ENCODE data around the gene CDC42BPG. TPM values are rescaled to one million over a fixed set of nuclear protein-coding genes. Genes with fewer than 3 reads are reported as not detected.
"Not testable (repeated sequence)": the region's sequence is repeated elsewhere in the genome, so short reads cannot be mapped to it uniquely, and the experiment has no call there.

CDC42BPG gene
- polyA plus RNA-seq, 1 donor from 2014 or later = not detected

- H2AFZ ChIP-seq (ENCODE audit: low read depth, low read length) = no peak overlapping the region
- no peaks in the 10 kb centered on the region for H4K20me1 ChIP-seq (ENCODE audit: insufficient read depth)
- no peaks in the 10 kb centered on the region for H3F3A ChIP-seq (ENCODE audit: insufficient read depth, low read length, poor library complexity, severe bottlenecking)
- H3K36me3 ChIP-seq (ENCODE audit: insufficient read depth, low read length) = no peaks in the 10 kb centered on the region
- no peaks in the 10 kb centered on the region for H3K9me3 ChIP-seq (ENCODE audit: low read length)
- no peak overlapping the region for H3K9ac ChIP-seq (ENCODE audit: low read length)
- TF ChIP-seq CTCF (IDR thresholded peaks at IDR 0.05; ENCODE audit: poor library complexity, severe bottlenecking) = peak; percentile 95
- TF ChIP-seq RAD21 (conservative IDR thresholded peaks at IDR 0.05) = peak; percentile 93
- peak; percentile 80 for TF ChIP-seq SMC3 (conservative IDR thresholded peaks at IDR 0.05; ENCODE audit: poor library complexity)
- TF ChIP-seq EZH2 (IDR thresholded peaks at IDR 0.05; ENCODE audit: borderline replicate concordance, insufficient read depth, low read length, poor library complexity, severe bottlenecking) = no peak
- no peaks in the 10 kb centered on the region for H3K79me2 ChIP-seq (replicated peaks; ENCODE audit: insufficient read depth, low read length)
- no peak overlapping the region for H3K4me2 ChIP-seq (ENCODE audit: low read length)
- H3K27me3 ChIP-seq (ENCODE audit: insufficient read depth, low read depth, low read length) = peaks cover 25% of the 10 kb centered on the region
- H3K4me3 ChIP-seq (ENCODE audit: low read length) = no peak overlapping the region
- H3K27ac ChIP-seq (ENCODE audit: low read length) = no peak overlapping the region
- no peaks in the 10 kb centered on the region for H3K9me2 ChIP-seq (ENCODE audit: insufficient read depth, low read length)
These were observed 2.7 kb upstream of the CDC42BPG start for GRCh38 chr11:64846998-64847666.

GRCh38 chr11:64845776-64846129, 1.3 kb upstream of the CDC42BPG start:
- H3K9me3 ChIP-seq (ENCODE audit: low read length); H3K9me2 ChIP-seq (ENCODE audit: insufficient read depth, low read length); H3K27ac ChIP-seq (ENCODE audit: low read length): not testable (repeated sequence)

GRCh38 chr11:64845129-64845775, 799 bp upstream of the CDC42BPG start:
- no peaks in the 10 kb centered on the region for H4K20me1 ChIP-seq (ENCODE audit: insufficient read depth)
- H3K4me3 ChIP-seq (ENCODE audit: low read length) = no peak overlapping the region
- no peak overlapping the region for H2AFZ ChIP-seq (ENCODE audit: low read depth, low read length)

More at GRCh38 chr11:64845776-64846129, 1.3 kb upstream of the CDC42BPG start:
- H4K20me1 ChIP-seq (ENCODE audit: insufficient read depth); H2AFZ ChIP-seq (ENCODE audit: low read depth, low read length); H3K4me2 ChIP-seq (ENCODE audit: low read length); H3K9ac ChIP-seq (ENCODE audit: low read length); H3K4me3 ChIP-seq (ENCODE audit: low read length); H3K79me2 ChIP-seq (replicated peaks; ENCODE audit: insufficient read depth, low read length); H3K36me3 ChIP-seq (ENCODE audit: insufficient read depth, low read length); H3F3A ChIP-seq (ENCODE audit: insufficient read depth, low read length, poor library complexity, severe bottlenecking): not testable (repeated sequence)
- H3K27me3 ChIP-seq (ENCODE audit: insufficient read depth, low read depth, low read length) = peaks cover 25% of the 10 kb centered on the region

More at GRCh38 chr11:64845129-64845775, 799 bp upstream of the CDC42BPG start:
- H3K9ac ChIP-seq (ENCODE audit: low read length) = no peak overlapping the region
- no peaks in the 10 kb centered on the region for H3K79me2 ChIP-seq (replicated peaks; ENCODE audit: insufficient read depth, low read length)
- no peak overlapping the region for H3K27ac ChIP-seq (ENCODE audit: low read length)
- H3K27me3 ChIP-seq (ENCODE audit: insufficient read depth, low read depth, low read length) = peaks cover 25% of the 10 kb centered on the region
- no peaks in the 10 kb centered on the region for H3F3A ChIP-seq (ENCODE audit: insufficient read depth, low read length, poor library complexity, severe bottlenecking)
- H3K36me3 ChIP-seq (ENCODE audit: insufficient read depth, low read length) = no peaks in the 10 kb centered on the region
- no peak overlapping the region for H3K4me2 ChIP-seq (ENCODE audit: low read length)
- TF ChIP-seq CTCF (IDR thresholded peaks at IDR 0.05; ENCODE audit: poor library complexity, severe bottlenecking) (no peak), EP300 (conservative IDR thresholded peaks at IDR 0.05; ENCODE audit: poor library complexity, severe bottlenecking) (no peak), SMC3 (conservative IDR thresholded peaks at IDR 0.05; ENCODE audit: poor library complexity) (no peak), TAF1 (IDR thresholded peaks at IDR 0.05; ENCODE audit: low read depth) (no peak), MXI1 (conservative IDR thresholded peaks at IDR 0.05; ENCODE audit: poor library complexity, severe bottlenecking) (no peak)
- no peaks in the 10 kb centered on the region for H3K9me2 ChIP-seq (ENCODE audit: insufficient read depth, low read length)
- no peaks in the 10 kb centered on the region for H3K9me3 ChIP-seq (ENCODE audit: low read length)
